Measurements from ENCODE around the gene EMID1. TPM values are rescaled to one million over a fixed set of nuclear protein-coding genes. Genes with fewer than 3 reads are reported as not detected.

EMID1 gene
- total RNA-seq, 4 donors from 2014 or later, result 2.8 to 4.8 (median 3.6) TPM

- WGBS, 2 donors, result 54 to 63% methylated on average over 19 of the region's 19 CpGs
- peak overlapping the region; percentile 31 for H3K4me3 ChIP-seq (ENCODE audit: low read depth, poor library complexity, severe bottlenecking)
- DNase-seq (ENCODE audit: low spot score in 2 of 2), result no peak
- TF ChIP-seq POLR2A (IDR thresholded peaks at IDR 0.05), result no peak
- no peak for TF ChIP-seq CTCF (IDR thresholded peaks at IDR 0.05)
- intact Hi-C loops (cut with DNase I; ENCODE audit: low total_unique reads), result no loop called here
These were observed 911 bp downstream of the EMID1 start for GRCh38 chr22:29206372-29207242.

GRCh38 chr22:29207243-29207550 is 1.5 kb downstream of the EMID1 start:
- intact Hi-C loops (cut with DNase I; ENCODE audit: low total_unique reads), result no loop called here

GRCh38 chr22:29207562-29208501 is 2.1 kb downstream of the EMID1 start:
- H3K4me3 ChIP-seq (ENCODE audit: low read depth, poor library complexity, severe bottlenecking), result no peak overlapping the region
- WGBS, 2 donors, result 66 to 67% methylated on average over 11 of the region's 11 CpGs
- TF ChIP-seq POLR2A (IDR thresholded peaks at IDR 0.05) (no peak), CTCF (IDR thresholded peaks at IDR 0.05) (no peak)
- DNase-seq (ENCODE audit: low spot score in 2 of 2), result no peak
- intact Hi-C loops (cut with DNase I; ENCODE audit: low total_unique reads), result no loop called here

More at GRCh38 chr22:29207243-29207550, 1.5 kb downstream of the EMID1 start:
- TF ChIP-seq CTCF (IDR thresholded peaks at IDR 0.05) (no peak), POLR2A (IDR thresholded peaks at IDR 0.05) (no peak)
- no peak for DNase-seq (ENCODE audit: low spot score in 2 of 2)
- H3K4me3 ChIP-seq (ENCODE audit: low read depth, poor library complexity, severe bottlenecking), result no peak overlapping the region
- WGBS, 2 donors, result 83 to 90% methylated on average over 5 of the region's 5 CpGs

GRCh38 chr22:29208502-29208862 is 2.8 kb downstream of the EMID1 start:
- 88 to 89% methylated on average over 4 of the region's 4 CpGs for WGBS, 2 donors
- DNase-seq (ENCODE audit: low spot score in 2 of 2), result no peak
- no peak for TF ChIP-seq POLR2A (IDR thresholded peaks at IDR 0.05)
- intact Hi-C loops (cut with DNase I; ENCODE audit: low total_unique reads), result no loop called here
- H3K4me3 ChIP-seq (ENCODE audit: low read depth, poor library complexity, severe bottlenecking), result no peak overlapping the region

GRCh38 chr22:29208879-29209623 is 3.4 kb downstream of the EMID1 start:
- TF ChIP-seq POLR2A (IDR thresholded peaks at IDR 0.05) (no peak), CTCF (IDR thresholded peaks at IDR 0.05) (no peak)
- WGBS, 2 donors, result 70% methylated on average over 16 to 17 of the region's 17 CpGs
- no peak for DNase-seq (ENCODE audit: low spot score in 2 of 2)
- intact Hi-C loops (cut with DNase I; ENCODE audit: low total_unique reads), result no loop called here
- H3K4me3 ChIP-seq (ENCODE audit: low read depth, poor library complexity, severe bottlenecking), result no peak overlapping the region

GRCh38 chr22:29209624-29209929 is 3.9 kb downstream of the EMID1 start:
- intact Hi-C loops (cut with DNase I; ENCODE audit: low total_unique reads), result no loop called here
- H3K4me3 ChIP-seq (ENCODE audit: low read depth, poor library complexity, severe bottlenecking), result no peak overlapping the region
- DNase-seq (ENCODE audit: low spot score in 2 of 2), result no peak
- TF ChIP-seq POLR2A (IDR thresholded peaks at IDR 0.05) (no peak), CTCF (IDR thresholded peaks at IDR 0.05) (no peak)
- WGBS, 2 donors, result 67 to 74% methylated on average over 3 of the region's 3 CpGs
